Islet precursor cell (in vitro differentiated cells): ENCODE measurements around the gene PTPRD.
A peak's percentile ranks its signal among the peaks of the same experiment; 100 is the strongest.

ENCODE experiments used
- DNase-seq: peaks from one replicate; pipeline ENCODE4 v3.0.0-alpha.2; 2018

The PTPRD gene

DNA sequence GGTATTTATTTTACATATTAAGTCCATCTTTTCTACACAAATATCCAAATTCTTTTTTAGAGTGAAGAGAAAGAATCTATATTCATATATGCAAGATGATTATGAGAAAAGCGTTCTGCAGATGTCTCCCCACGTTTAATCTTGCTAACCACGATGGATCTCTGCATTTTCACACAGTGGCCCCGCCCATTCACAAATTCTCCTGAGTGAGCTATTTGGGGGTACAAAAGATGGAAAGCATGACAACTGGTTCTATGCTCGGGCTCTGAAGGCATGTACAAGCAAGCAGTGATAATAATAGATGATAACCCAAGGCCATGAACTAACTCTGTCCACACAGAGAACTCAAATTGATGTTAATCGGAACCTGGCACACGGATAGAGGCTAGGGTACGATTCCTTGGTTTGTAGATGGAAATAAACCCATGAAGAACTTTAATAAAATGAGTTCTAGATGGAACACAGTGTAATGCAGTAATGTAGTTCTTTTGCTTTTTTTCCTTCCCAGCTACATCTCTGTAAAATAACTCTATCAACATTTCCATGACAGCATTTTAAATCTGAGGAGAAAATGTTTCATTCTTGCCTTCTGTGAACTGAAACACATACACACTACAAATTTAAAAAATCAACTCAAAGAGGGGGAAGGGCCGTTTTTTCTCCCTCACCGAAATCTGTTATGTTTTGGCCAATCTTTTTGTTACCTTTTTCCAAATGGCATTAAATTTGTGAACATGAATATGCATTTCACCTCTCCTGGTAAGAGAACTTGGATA is 1961.5 kb downstream of the PTPRD start:
- DNase-seq, result no peak

DNA sequence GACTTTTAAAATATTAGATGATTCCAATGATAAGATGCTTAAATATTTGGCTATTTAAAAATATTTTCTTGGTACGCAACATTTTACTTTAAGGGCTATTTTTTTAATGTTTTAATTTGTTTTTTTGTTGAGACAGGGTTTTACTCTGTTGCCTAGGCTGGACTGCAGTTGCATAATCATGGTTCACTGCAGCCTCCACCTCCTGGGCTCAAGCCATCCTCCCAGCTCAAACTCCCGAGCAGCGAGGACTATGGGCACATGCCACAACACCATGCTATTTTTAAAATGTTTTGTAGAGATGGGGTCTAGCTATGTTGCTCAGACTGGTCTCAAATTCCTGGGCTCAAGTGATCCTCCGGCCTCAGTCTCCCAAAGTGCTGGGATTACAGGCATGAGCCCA is 1963.0 kb downstream of the PTPRD start:
- no peak for DNase-seq

GRCh38 chr9:8649160-8649559 is 1963.6 kb downstream of the PTPRD start:
- DNase-seq, result no peak

- no peak for DNase-seq
Measured at GRCh38 chr9:8648271-8648845, 1964.4 kb downstream of the PTPRD start.

GRCh38 chr9:8647824-8648223 is 1965.0 kb downstream of the PTPRD start:
- no peak for DNase-seq

GRCh38 chr9:8644571-8644970 is 1968.2 kb downstream of the PTPRD start:
- DNase-seq, result no peak

DNA sequence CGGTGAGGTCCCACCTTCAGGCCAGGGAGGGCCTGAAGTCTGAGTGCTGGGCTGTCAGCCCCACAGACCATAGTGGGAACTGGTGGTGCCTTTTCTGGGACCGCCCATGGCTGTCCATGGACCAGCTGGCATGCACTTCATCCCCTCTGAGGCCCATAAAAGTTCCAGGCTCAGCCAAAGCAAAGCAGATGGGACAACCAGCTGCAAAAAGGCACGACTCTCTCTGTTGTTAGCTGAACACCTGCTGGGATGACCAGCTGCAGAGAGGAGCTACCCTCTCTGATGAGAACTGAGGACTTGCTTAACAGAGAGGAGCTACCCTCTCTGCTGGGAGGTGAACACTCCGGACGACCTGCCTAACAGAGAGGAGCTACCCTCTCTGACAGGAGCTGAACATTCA is 1968.9 kb downstream of the PTPRD start:
- DNase-seq, result no peak

GRCh38 chr9:8643464-8643863 is 1969.3 kb downstream of the PTPRD start:
- DNase-seq, result peak; percentile 51

GRCh38 chr9:8640761-8641160 is 1972.0 kb downstream of the PTPRD start:
- no peak for DNase-seq

- no peak for DNase-seq
Measured at GRCh38 chr9:8637626-8638025, 1975.2 kb downstream of the PTPRD start.

DNA sequence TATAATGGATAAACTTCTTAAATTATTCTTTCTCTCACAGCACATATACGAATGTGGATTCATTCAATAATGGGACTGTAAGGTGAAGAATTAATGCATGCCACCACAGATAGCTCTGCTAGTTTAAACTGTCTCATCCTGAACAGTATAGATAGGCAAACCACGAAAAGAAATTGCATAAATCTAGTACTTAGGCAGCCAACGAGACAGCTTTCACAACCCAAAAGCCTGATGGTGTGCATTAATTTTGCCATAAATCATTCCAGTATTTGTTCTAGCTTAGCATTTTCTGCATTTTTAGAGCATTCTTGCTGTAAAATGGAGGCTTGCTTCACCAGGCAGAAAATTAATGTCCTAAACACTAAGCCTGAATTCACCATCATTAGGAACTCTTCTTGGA is 1979.0 kb downstream of the PTPRD start:
- no peak for DNase-seq

DNA sequence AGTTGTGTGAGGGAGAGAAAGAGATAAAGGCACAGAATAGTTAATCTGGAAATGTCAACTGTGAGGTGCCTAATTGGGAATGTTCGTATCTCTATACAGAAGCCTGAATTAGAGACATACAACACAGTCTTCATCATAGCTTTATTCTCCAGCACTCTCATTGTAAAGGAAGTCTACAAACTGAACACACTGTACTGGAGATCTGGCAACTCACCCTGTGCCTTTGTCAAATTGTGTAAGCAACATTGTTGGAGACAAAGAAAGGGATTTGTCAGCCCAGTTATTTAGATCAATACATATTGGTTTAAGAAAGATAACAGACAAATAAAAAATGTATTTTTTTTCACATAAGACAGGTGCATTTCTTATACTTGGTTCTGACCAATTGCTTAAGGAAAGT is 1980.3 kb downstream of the PTPRD start:
- no peak for DNase-seq

DNA sequence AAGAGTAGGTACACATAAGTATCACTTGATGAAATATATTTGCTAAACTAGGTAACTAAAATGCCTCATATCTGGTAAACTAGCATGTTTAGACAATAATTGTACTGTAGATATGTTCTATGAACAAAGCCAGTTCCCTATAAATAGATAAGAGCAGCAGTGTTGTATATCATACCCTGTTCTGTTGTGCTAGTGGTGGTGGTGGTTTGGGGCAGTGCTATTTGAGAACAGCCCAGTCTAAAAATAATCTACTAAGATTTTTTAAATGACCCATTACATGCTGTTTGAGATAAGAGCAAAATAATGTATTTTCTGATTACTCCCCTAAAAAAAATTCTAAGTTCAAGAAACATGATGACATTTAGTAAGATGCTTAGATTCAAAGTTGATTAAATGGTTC is 1984.0 kb downstream of the PTPRD start:
- DNase-seq, result no peak

DNA sequence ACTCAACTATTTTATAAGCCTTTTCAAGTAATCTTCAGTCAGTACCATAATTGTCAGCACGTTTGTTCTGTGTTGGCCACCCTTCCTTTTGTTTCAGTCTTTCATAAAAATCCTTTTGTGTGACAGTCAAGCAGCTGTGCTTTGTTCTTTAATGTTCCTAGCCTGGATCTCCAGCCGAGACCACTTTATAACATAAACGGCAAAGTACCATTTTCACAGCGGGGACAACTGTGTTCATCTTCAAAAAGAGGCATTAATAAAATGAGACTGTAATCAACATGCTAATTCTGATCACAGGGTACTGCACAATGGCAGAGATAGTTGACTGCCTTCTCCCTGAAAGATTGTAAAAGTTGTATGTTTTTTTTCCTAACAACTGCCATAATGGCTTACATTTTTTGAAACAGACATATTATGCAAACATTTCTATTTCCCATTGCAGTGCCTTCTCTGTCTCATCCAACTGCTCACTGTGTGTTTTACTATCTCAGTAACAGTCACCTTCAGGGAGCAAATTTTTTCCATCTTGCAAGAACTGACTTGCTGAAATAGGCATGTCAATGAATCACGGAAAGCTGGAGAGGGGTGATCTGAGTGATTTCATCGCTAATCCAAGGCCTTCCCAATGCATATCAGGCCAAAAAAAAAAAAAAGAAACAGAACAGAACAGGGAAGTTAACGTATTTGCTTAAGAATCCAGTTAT is 1984.7 kb downstream of the PTPRD start:
- no peak for DNase-seq

DNA sequence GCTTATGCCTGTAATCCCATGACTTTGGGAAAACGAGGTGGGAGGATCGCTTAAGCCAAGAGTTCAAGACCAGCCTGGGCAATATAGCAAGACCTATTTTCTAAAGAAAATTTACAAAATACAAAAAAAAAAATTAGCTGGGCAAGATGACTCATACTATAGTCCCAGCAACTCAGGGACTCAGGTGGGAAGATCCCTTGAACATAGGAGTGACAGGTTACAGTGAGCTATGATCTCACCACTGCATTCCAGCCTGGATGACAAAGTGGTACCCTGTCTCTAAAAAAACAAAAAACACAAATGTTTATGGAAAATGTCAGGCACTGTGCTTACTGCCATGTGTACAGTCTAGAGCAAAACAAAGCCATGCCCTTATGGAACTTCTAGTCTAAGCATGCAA is 1989.9 kb downstream of the PTPRD start:
- DNase-seq, result no peak

DNA sequence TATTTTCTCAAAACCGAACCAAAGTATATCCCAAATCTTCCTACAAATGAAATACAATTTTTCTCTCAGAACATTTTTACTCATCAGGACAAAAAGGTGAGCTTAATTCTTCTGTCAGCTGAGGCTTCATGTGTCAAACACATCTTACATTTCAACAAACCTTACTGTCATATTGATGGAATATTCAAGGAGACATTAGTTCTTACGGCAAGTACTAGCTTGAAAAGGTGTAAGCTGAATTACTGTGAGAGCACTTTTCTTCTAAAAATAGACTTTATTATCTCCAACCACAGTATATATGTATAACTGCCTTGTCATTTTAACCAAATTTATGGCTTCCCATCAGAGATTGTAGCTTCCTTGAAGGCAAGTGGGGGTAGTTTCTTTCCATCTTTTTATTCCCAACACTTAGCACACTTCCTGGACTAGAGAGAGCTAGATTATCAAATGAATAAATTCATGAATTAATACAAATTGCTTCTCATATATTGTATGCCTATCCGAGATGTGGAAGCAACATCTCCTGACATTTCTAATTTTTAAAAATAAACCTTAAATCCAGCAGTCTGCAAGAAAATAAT is 1990.5 kb downstream of the PTPRD start:
- DNase-seq, result no peak

DNA sequence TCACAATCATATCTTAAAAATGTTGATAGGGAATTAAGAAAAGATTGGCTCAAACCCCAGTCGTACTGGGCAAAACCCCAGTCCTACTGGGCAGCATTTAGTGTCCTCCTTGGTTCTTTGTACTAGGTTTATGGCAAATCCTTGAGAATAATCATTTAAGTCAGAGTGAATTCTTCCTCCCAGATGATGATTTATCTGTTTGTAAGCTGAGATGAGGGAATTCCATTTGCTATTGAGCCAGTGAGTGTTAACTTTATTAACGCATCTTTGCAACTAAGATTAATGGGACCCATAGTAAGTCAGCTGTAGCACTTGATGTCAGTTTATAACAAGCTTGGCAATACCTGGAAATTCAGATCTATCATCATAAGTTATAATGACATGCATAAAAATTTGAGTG is 1991.4 kb downstream of the PTPRD start:
- DNase-seq, result no peak

DNA sequence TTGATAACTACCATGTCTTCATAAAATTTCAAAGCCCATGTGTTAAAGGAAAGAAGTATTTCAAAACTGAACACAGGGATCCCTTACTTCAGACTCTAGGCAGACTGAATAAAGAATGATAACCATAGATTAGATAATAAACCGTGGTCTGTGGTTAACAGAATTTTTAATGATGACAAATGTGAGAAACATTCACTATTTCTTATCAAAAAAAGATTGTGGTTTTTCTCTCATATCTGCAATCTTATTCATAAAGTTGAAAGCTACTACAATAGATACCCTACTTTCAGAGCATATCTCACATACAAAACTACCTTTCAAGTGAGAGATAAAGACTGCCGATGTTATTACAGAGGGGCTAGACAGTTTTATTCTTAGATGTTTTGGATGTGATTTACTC is 1996.4 kb downstream of the PTPRD start:
- no peak for DNase-seq

DNA sequence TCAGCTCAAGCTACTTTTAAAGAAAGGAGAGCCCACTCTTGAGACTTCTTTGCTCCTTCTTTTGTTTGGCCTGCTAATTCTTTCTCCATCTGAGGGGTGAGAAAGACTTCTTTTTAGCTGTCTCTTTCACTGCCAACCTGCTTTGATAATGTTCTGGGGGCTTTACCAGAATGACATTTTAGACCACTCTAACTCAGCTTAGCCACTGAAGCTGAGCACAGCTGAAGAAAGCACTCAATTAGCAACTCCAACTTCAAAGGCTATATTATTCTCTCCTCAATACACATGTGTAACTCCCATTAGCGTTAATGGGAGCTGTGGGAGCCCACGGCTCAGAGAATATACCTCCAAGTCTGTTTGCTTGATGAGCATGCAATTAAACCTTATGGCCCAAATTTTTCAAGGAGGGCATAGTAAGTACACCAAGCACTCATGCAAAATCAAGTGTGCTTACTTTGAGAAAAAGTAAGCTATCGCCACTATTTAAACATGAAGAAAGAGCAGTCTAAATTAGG is 1997.8 kb downstream of the PTPRD start:
- no peak for DNase-seq

GRCh38 chr9:8613346-8613825 is 1999.4 kb downstream of the PTPRD start:
- DNase-seq, result no peak

DNA sequence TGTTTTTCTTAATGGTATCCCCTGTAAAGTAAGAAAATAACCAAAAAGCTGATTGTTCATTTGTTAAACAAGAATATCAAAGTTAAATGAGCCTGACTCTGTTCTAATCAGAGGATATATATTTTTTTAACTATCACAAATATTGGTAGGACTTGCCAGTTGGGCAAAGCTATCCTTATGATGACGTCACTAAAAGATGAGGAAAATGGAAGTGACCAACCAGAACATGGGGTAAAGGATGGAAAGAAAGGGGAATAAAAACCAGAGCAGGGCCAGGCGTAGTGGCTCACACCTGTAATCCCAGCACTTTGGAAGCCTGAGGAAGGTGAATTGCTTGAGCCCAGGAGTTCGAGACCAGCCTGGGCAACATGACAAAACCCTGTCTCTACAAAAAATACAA is 2001.6 kb downstream of the PTPRD start:
- no peak for DNase-seq

GRCh38 chr9:8610256-8610655 is 2002.5 kb downstream of the PTPRD start:
- no peak for DNase-seq

DNA sequence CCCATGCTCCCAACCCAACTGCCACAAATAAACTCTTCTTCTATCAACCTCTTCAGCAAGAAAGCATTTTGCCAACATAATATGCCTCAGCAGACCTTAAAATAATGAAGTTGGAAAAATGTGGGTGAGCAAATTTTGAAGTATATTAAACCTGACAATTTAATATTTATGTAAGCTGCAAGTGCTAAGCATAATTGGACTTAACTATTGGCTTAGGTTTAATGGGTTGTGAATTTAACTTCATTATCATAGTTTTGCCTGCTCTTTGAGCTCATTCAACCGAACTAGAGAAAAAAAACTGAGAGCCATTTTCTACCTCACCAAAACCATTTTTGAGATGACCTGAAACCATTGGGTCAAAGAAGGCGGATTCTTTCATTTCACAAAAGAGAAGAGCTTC is 2007.7 kb downstream of the PTPRD start:
- no peak for DNase-seq

GRCh38 chr9:8604201-8604600 is 2008.6 kb downstream of the PTPRD start:
- DNase-seq, result no peak
